GM12864 (cell line): Measurements from ENCODE around the gene PDZRN3.

Source experiments
- DNase-seq: peaks from one replicate; pipeline ENCODE4 v3.0.0-alpha.2; 2011; ENCODE audit warnings: low read depth
- H3K4me3 ChIP-seq: 2 replicates; pipeline ENCODE4 v1.5.1; 2011; ENCODE audit warnings: mild to moderate bottlenecking, low read depth, low read length, control low read depth
- CTCF ChIP-seq: IDR thresholded peaks from 2 replicates; pipeline ENCODE4 v1.5.1; 2011; ENCODE audit warnings: low read depth, mild to moderate bottlenecking, moderate library complexity, low read length, control low read depth, inconsistent platforms; ENCODE audit errors: missing control alignments

The PDZRN3 gene

DNA sequence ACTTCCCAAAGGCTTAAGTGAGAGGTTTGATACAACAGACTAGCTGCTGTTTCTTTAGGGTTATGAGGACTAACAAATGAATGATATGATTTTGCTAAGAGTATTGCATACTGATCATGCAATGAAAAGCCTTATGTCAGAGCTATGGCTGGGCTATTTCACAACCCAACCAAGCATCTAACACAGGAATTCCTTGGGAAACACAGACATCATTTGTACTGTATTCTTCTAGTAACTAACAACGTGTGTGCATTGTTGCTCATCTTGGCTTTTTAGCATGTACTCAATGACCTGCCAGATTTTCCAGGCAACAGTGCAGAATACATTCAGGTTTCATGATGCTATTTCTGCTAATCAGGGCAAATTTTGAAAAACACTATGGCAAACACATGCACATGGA is 19.3 kb downstream of the PDZRN3 start:
- no peak for DNase-seq
- no peak overlapping the region for H3K4me3 ChIP-seq
- TF ChIP-seq CTCF: no peak

DNA sequence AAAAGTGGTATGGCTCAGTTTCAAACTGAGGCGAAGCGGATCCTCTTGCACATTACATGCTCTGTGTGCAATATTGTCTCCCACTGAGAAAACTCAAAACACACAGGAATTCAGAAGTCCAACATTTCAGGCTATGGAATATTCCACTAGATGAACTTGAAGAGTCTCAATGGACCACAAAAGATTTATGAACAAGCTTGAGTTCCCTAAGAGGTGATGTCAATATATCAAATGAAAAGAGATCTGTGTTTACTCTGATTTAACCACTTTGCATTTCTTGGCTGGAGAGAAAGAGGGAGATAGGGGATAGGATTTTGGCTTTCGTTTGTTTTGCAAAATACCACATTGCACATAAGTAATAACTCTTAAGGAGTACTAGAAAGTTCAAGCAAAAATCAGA is 20.3 kb downstream of the PDZRN3 start:
- no peak for TF ChIP-seq CTCF
- DNase-seq: no peak
- no peak overlapping the region for H3K4me3 ChIP-seq

GRCh38 chr3:73603762-73604171 is 21.0 kb downstream of the PDZRN3 start:
- no peak for DNase-seq
- TF ChIP-seq CTCF: no peak
- H3K4me3 ChIP-seq: no peak overlapping the region

- no peak for DNase-seq
- no peak overlapping the region for H3K4me3 ChIP-seq
- TF ChIP-seq CTCF: no peak
Measured at GRCh38 chr3:73602170-73602569, 22.6 kb downstream of the PDZRN3 start.

DNA sequence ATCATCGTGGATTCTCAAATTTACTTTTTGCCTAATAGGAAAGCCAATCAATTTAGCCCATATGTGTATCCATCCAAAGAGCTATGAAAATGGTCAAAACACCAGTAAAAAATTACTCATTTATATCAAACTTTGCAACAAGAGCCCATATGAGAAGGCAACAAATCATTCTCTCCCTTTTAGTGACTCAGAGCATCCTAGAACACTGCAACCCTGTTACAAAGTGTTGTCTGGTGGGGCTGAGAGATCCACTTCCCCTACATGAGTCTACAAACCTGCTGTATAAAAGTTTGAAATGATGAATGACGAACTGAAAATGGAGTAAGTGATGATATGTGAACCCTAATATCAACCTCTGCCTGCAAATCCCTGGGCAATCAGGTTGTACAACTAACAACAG is 23.3 kb downstream of the PDZRN3 start:
- no peak overlapping the region for H3K4me3 ChIP-seq
- TF ChIP-seq CTCF: no peak
- DNase-seq: no peak

GRCh38 chr3:73601011-73601410 is 23.7 kb downstream of the PDZRN3 start:
- no peak for DNase-seq
- TF ChIP-seq CTCF: no peak
- no peak overlapping the region for H3K4me3 ChIP-seq

DNA sequence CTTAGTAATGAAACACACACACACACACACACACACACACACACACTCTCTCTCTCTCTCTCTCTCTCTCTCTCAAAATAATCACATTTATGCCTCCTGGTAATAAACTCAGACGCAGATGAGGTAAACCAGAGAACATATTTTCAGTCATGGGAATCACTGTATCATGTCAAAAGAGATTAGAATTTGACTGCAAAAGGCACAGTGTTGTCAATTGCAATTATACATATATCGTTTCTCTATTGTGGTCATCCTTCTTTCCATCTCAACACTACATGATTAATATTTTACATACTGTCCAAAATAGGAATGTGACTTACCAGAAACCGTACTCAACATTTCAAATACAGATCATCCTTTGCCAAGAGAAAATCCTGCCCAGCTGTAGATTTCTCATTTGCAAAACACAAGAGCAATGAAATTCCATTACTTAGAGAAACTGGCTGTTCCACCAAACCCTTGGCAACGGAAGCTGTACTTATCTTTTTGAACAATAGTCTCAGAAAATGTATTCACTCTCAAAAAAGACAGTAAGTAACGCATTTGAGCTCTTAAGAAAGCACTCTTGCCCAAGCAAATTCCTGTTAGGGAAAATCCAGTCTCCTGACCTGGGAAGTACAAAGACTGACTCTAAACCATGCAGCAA is 24.3 kb downstream of the PDZRN3 start:
- no peak for TF ChIP-seq CTCF
- no peak overlapping the region for H3K4me3 ChIP-seq
- no peak for DNase-seq
